HEK293T (cell line): ENCODE results near the gene SUPT16H.
"Not testable (repeated sequence)": the region's sequence is repeated elsewhere in the genome, so short reads cannot be mapped to it uniquely, and the experiment has no call there.

Experiments
- CTCF ChIA-PET: fragments of 350-600 bp; formaldehyde crosslinking; extraction: SDS; loops from one replicate; lab custom pipeline; 2021; ENCODE audit warnings: antibody characterized with exemption, inconsistent platforms; lab: Yijun Ruan, JAX
- POLR2A ChIA-PET: fragments of 350-600 bp; formaldehyde crosslinking; extraction: SDS; loops from one replicate; lab custom pipeline; 2020; ENCODE audit warnings: antibody characterized with exemption, inconsistent platforms; lab: Yijun Ruan, JAX
- DNase-seq: peaks from one replicate; pipeline ENCODE4 v3.0.0; 2012; ENCODE audit warnings: mixed read lengths; ENCODE audit errors: extremely low spot score
- ARNT ChIP-seq: fragments of 450-650 bp; IDR thresholded peaks from 2 replicates; pipeline ENCODE4 v1.6.1; 2017; ENCODE audit warnings: mild to moderate bottlenecking
- BHLHE40 ChIP-seq: fragments of 450-650 bp; IDR thresholded peaks from 2 replicates; pipeline ENCODE4 v1.6.1; 2016; ENCODE audit warnings: mild to moderate bottlenecking, moderate library complexity, borderline replicate concordance
- CTBP1 ChIP-seq: fragments of 450-650 bp; IDR thresholded peaks from 2 replicates; pipeline ENCODE4 v1.6.1; 2016; ENCODE audit warnings: borderline replicate concordance
- ELF4 ChIP-seq: fragments of 450-650 bp; IDR thresholded peaks from 2 replicates; pipeline ENCODE4 v1.6.1; 2017; ENCODE audit warnings: antibody characterized with exemption
- FOXA1 ChIP-seq: fragments of 450-650 bp; IDR thresholded peaks from 2 replicates; pipeline ENCODE4 v1.6.1; 2016; ENCODE audit warnings: mild to moderate bottlenecking
- FOXK2 ChIP-seq: fragments of 450-650 bp; IDR thresholded peaks from 2 replicates; pipeline ENCODE4 v1.6.1; 2016; ENCODE audit warnings: mild to moderate bottlenecking
- FOXM1 ChIP-seq: fragments of 450-650 bp; IDR thresholded peaks from 2 replicates; pipeline ENCODE4 v1.6.1; 2017; ENCODE audit warnings: mild to moderate bottlenecking, borderline replicate concordance
- HDGF ChIP-seq: fragments of 450-650 bp; IDR thresholded peaks from 2 replicates; pipeline ENCODE4 v1.6.1; 2017; ENCODE audit warnings: antibody characterized with exemption, borderline replicate concordance
- L3MBTL2 ChIP-seq: fragments of 450-650 bp; conservative IDR thresholded peaks from 2 replicates; pipeline ENCODE4 v1.6.1; 2016; ENCODE audit warnings: mild to moderate bottlenecking
- LEF1 ChIP-seq: fragments of 450-650 bp; IDR thresholded peaks from 2 replicates; pipeline ENCODE4 v1.6.1; 2017; ENCODE audit warnings: mild to moderate bottlenecking, borderline replicate concordance
- NFRKB ChIP-seq: fragments of 450-650 bp; IDR thresholded peaks from 2 replicates; pipeline ENCODE4 v1.6.1; 2016; ENCODE audit warnings: mild to moderate bottlenecking, moderate library complexity
- PKNOX1 ChIP-seq: fragments of 450-650 bp; IDR thresholded peaks from 2 replicates; pipeline ENCODE4 v1.6.1; 2016
- SP1 ChIP-seq: fragments of 450-650 bp; IDR thresholded peaks from 2 replicates; pipeline ENCODE4 v1.6.1; 2017
- SUZ12 ChIP-seq: fragments of 450-650 bp; IDR thresholded peaks from 2 replicates; pipeline ENCODE4 v1.6.1; 2016; ENCODE audit warnings: mild to moderate bottlenecking
- TARDBP ChIP-seq: fragments of 450-650 bp; IDR thresholded peaks from 2 replicates; pipeline ENCODE4 v1.6.1; 2016
- ZNF384 ChIP-seq: fragments of 450-650 bp; IDR thresholded peaks from 2 replicates; pipeline ENCODE4 v1.6.1; 2016

Gene SUPT16H

DNA sequence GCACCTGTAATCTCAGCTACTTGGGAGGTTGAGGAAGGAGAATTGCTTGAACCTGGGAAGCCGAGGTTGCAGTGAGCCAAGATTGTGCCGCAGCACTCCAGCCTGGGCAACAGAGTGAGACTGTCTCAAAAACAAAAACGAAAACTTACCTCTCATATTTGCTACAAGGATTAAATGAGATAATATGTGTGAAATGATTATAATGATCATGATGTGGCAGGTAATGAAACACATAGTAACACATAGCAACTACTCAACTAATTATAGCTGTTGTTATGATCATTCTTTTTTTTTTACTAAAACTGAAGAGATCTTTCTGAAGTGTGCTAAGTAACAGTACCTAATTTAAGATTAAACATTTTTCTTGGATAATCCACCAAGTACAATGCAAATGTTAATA, 73.9 kb downstream of the SUPT16H start:
- POLR2A ChIA-PET = interaction anchor here (0.8 to 1.9 kb wide), 4 partner anchors 10 to 73 kb away, joined by 3 to 8 read pairs (median 4); partner anchors contain the start of gene RPGRIP1
- DNase-seq = no peak
- TF ChIP-seq SP1 = no peak
- TF ChIP-seq FOXA1 = no peak
- no peak for TF ChIP-seq HDGF
- TF ChIP-seq BHLHE40 = no peak
- TF ChIP-seq ARNT = no peak
- no peak for TF ChIP-seq TARDBP
- TF ChIP-seq NFRKB = no peak
- TF ChIP-seq SUZ12 = no peak
- no peak for TF ChIP-seq ZNF384
- no peak for TF ChIP-seq FOXM1
- TF ChIP-seq FOXK2 = no peak
- no peak for TF ChIP-seq L3MBTL2
- TF ChIP-seq PKNOX1 = no peak
- TF ChIP-seq ELF4 = no peak
- no peak for TF ChIP-seq LEF1
- no peak for TF ChIP-seq CTBP1
- CTCF ChIA-PET = interaction anchor here (0.9 kb wide), 1 partner anchor 17 kb away, joined by 3 read pairs; no protein-coding TSS in a partner anchor

- POLR2A ChIA-PET = interaction anchor here (0.7 to 2.2 kb wide), 18 partner anchors 9 to 217 kb away, joined by 3 to 11 read pairs (median 5); partner anchors contain the start of genes RPGRIP1, SALL2 and SUPT16H
- no peak for DNase-seq
- TF ChIP-seq PKNOX1 (no peak), NFRKB (0 out of 2 replicates have a peak, but pooled peaks have one; percentile 6), L3MBTL2 (peak; percentile 47; the same call in 1 of the 2 replicates), FOXM1 (no peak), SP1 (no peak), LEF1 (no peak), ZNF384 (no peak), HDGF (no peak), FOXK2 (no peak), TARDBP (no peak)
- CTCF ChIA-PET = interaction anchor here (0.9 kb wide), 1 partner anchor 17 kb away, joined by 3 read pairs; no protein-coding TSS in a partner anchor
These were observed 74.6 kb downstream of the SUPT16H start for GRCh38 chr14:21309238-21309636.

DNA sequence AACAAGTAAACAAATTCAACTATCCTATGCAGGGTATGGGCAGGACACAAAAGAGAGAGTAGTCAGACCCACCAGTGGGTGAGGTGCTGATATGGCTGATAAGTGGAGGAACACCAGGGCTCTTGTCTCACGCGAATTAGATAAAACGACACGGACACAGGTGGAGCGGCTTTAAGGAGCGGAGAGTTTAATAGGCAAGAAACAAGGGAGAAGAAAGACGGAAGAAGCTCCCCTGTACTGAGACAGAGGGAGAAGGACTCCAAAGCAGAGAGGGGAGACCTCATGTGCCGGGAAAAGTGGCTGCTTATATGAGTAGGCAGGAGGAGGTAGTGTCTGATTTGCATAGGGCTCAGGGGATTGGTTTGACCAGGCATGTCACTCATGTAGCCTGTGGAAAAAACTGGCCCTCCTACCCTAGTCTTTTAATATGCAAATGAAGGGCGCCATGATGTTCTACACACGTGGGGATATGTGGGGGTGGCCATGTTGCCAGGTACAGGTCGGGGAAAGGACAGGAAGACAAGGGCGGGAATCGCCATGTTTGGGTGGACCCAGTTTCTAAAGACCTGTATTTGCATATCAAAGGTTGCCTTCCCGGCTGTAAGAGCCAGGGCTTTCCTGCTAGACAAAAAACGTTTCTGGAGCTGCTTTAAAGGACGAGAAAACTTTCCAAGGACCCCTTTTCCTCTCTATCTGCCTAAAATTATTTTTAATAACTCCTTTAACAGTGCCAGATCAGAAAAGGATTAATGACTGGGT, 75.2 kb downstream of the SUPT16H start:
- no peak for TF ChIP-seq BHLHE40
- TF ChIP-seq FOXK2 = peak; percentile 62; the same call in 1 of the 2 replicates
- TF ChIP-seq L3MBTL2 = 0 out of 2 replicates have a peak, but pooled peaks have one; percentile 13
- TF ChIP-seq FOXA1 = no peak
- peak; percentile 99 for TF ChIP-seq PKNOX1
- no peak for TF ChIP-seq LEF1
- TF ChIP-seq ARNT = no peak
- TF ChIP-seq FOXM1 = no peak
- TF ChIP-seq NFRKB = peak; percentile 79
- DNase-seq = peak; percentile 67
- POLR2A ChIA-PET = interaction anchor here (0.6 to 2.2 kb wide), 17 partner anchors 9 to 217 kb away, joined by 3 to 11 read pairs (median 5); partner anchors contain the start of genes RPGRIP1, SALL2 and SUPT16H
- CTCF ChIA-PET = no interaction called here

GRCh38 chr14:21308132-21308478, 75.7 kb downstream of the SUPT16H start:
- ChIA-PET CTCF (no interaction called here), POLR2A (interaction anchor here (1.0 to 2.2 kb wide), 10 partner anchors 9 to 76 kb away, joined by 3 to 11 read pairs (median 6); partner anchors contain the start of genes RPGRIP1 and SUPT16H)
- no peak for DNase-seq
- TF ChIP-seq PKNOX1 (no peak), HDGF (no peak), ELF4 (no peak), SUZ12 (no peak)

DNA sequence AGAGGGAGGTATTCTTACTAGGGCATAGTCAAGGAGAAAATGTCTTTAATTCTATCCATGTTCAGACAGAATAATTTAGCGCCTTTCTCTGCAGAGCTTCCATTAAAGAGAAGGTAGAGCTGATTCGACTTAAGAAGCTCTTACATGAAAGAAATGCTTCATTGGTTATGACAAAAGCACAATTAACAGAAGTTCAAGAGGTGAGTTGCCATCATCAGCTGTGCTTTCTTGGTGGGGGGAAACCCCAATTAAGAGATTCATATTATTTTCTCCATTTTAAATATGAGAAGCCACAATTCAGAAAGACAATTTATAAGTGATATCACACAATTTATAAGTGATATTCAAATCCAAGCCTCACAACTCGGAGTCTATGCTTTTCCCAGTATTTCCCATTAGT, 76.2 kb downstream of the SUPT16H start:
- CTCF ChIA-PET = interaction anchor here (1.1 kb wide), 1 partner anchor 51 kb away, joined by 3 read pairs; no protein-coding TSS in a partner anchor
- TF ChIP-seq LEF1 (no peak), HDGF (no peak), BHLHE40 (no peak), SUZ12 (no peak), NFRKB (no peak)
- no peak for DNase-seq
- POLR2A ChIA-PET = interaction anchor here (1.0 to 2.2 kb wide), 4 partner anchors 10 to 43 kb away, joined by 3 to 11 read pairs (median 8); no protein-coding TSS in a partner anchor

- DNase-seq, CTCF ChIA-PET, POLR2A ChIA-PET: not testable (repeated sequence)
These were observed 81.0 kb downstream of the SUPT16H start for GRCh38 chr14:21302836-21303140.
